NK-92 (cell line): ENCODE data around the gene ATP10A.

Source experiments
- DNase-seq: peaks from one replicate; lab custom pipeline; 2025; ENCODE audit not compliant: unreplicated experiment; lab: John Stamatoyannopoulos, UW

Gene ATP10A

GRCh38 chr15:25797035-25797434, 66.1 kb downstream of the ATP10A start:
- DNase-seq = no peak

- no peak for DNase-seq
Observed at GRCh38 chr15:25796395-25796794, 66.7 kb downstream of the ATP10A start.

- no peak for DNase-seq
Observed at GRCh38 chr15:25795712-25796111, 67.4 kb downstream of the ATP10A start.

- no peak for DNase-seq
Observed at GRCh38 chr15:25795061-25795460, 68.1 kb downstream of the ATP10A start.

- DNase-seq = no peak
Observed at GRCh38 chr15:25793354-25794050, 69.6 kb downstream of the ATP10A start.

GRCh38 chr15:25792128-25792527, 71.0 kb downstream of the ATP10A start:
- no peak for DNase-seq

- no peak for DNase-seq
Observed at GRCh38 chr15:25790000-25790660, 73.0 kb downstream of the ATP10A start.

GRCh38 chr15:25789616-25789999, 73.5 kb downstream of the ATP10A start:
- DNase-seq = no peak

- no peak for DNase-seq
Observed at GRCh38 chr15:25789211-25789610, 73.9 kb downstream of the ATP10A start.

- DNase-seq = no peak
Observed at GRCh38 chr15:25787855-25788520, 75.1 kb downstream of the ATP10A start.

- DNase-seq = no peak
Observed at GRCh38 chr15:25787381-25787780, 75.7 kb downstream of the ATP10A start.

GRCh38 chr15:25786040-25786439, 77.1 kb downstream of the ATP10A start:
- DNase-seq = no peak

- DNase-seq = no peak
Observed at GRCh38 chr15:25785641-25786025, 77.5 kb downstream of the ATP10A start.

- no peak for DNase-seq
Observed at GRCh38 chr15:25784876-25785640, 78.1 kb downstream of the ATP10A start.

- no peak for DNase-seq
Observed at GRCh38 chr15:25783607-25784540, 79.3 kb downstream of the ATP10A start.

- no peak for DNase-seq
Observed at GRCh38 chr15:25783134-25783533, 80.0 kb downstream of the ATP10A start.

GRCh38 chr15:25780479-25781255, 82.5 kb downstream of the ATP10A start:
- DNase-seq = no peak

GRCh38 chr15:25778161-25778560, 85.0 kb downstream of the ATP10A start:
- no peak for DNase-seq

GRCh38 chr15:25777037-25777436, 86.1 kb downstream of the ATP10A start:
- no peak for DNase-seq
